Central memory CD4-positive, alpha-beta T cell (primary cell): Measurements from ENCODE around the gene STXBP4.
A peak's percentile ranks its signal among the peaks of the same experiment; 100 is the strongest.

Experiments used
- DNase-seq: peaks from one replicate; pipeline ENCODE4 v3.0.0; 2022

Gene STXBP4

DNA sequence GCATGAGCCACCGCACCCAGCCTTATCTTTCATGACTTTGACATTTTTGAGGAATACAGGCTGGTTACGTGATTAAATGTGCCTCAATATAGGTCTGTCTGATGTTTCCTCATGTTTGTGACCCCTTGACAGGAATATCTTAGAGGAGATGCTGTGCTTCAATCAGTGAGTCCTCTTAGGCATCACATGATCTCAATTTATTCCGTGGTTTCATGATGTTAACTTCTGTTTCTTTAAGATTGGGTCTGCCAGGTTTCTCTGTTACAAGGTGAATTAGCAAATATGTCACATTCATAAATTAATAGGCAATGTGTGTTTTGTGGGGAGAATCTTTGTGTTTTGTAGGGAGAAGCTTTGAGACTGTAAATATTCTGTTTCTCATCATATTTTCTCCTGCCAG, 3.3 kb downstream of the STXBP4 start:
- DNase-seq: no peak

GRCh38 chr17:54972406-54973138, 4.0 kb downstream of the STXBP4 start:
- DNase-seq: no peak

DNA sequence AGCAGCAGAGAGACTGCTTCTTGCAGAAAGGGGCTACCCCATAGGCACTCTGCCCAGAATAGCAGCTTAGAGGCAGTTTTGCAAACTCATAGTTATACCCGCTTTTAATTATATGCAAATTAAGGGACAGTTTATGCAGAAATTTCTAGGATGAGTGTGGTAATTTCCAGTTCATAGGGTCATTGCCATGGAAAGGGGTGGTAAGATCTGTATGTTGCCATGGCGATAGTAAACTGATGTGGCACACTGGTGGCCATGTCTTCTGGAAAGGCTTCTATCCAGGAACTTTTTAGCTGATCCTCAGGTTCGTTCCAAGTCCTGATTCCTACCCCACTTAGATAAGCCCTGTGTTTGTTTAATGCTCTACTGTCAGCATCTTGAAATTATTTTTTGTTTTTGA, 6.2 kb downstream of the STXBP4 start:
- DNase-seq: no peak

- DNase-seq: no peak
Observed at GRCh38 chr17:54976316-54976715, 7.8 kb downstream of the STXBP4 start.

- DNase-seq: no peak
Observed at GRCh38 chr17:54977744-54978143, 9.2 kb downstream of the STXBP4 start.

DNA sequence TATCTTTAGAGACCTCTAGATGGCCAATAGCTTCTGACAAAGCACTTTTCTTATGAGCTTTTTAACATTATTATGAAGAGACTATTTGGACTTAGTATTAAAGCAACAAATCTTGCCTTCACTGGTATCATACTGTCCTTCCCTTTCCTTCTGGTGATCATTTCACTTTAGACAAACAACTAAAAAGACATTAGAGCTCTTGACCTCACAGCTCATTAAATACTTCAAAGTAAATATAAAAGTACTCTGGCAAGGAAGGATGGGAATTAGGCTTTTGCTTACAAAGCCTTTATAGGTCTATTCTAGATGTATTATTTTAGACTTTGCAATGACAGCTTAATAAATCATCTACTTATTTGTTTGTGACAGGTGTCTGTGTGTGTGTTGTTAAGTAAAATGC, 11.1 kb downstream of the STXBP4 start:
- no peak for DNase-seq

DNA sequence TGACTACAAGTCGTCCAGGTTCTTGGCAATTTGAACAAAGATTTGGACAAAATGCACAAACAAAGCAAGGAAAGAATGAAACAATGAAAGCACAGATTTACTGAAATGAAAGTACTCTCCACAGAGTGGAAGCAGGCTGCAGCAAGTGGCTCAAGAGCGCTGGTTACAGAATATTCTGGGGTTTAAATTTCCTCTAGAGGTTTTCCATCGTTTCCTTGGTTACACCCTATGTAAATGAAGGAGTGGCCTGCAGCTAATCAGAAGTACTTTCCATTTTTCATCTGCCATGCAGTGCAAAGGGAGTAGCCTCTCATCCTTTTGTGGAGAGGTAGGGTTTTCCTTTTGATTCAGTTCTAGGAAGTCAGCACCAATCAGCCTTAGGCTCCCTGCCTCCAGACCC, 11.8 kb downstream of the STXBP4 start:
- no peak for DNase-seq

- DNase-seq: no peak
Observed at GRCh38 chr17:54982399-54982798, 13.8 kb downstream of the STXBP4 start.

DNA sequence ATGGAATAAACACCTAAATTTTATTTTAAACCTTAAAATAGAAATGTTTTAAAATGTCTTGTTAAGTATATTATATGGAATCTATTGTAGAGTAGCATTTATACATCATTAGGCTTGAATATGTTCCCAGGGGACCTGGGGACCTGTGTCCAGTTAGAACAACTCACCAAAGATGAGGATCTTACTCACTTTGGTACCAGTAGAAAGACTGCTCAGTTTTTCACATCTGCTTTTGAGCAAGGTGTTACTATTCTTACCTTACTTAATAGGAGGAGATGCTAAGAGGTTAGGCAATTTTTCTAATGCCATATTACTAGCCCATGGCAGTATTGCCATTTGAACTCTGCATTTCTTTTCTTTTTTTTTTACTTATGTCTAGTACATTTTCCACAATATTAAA, 14.7 kb downstream of the STXBP4 start:
- no peak for DNase-seq

- no peak for DNase-seq
Observed at GRCh38 chr17:54985476-54985875, 16.9 kb downstream of the STXBP4 start.

- DNase-seq: no peak
Observed at GRCh38 chr17:54990118-54990517, 21.6 kb downstream of the STXBP4 start.

DNA sequence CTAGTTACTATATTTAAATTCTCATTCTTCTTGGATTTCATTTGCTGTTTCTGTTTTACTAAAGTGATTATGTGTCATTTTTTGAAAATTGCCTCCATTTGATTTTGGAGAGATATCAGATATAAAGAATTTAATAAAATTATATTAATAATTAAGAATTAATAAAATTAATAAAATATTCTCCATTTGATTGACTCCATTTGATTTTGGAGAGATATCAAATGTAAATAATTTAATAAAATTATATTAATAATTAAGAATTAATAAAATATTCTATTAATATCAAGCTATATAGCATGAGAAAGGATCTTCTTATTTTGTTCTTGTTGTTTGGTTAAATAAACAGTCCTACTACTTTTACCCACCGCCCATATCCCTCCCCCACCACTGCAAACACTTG, 23.0 kb downstream of the STXBP4 start:
- DNase-seq: no peak

DNA sequence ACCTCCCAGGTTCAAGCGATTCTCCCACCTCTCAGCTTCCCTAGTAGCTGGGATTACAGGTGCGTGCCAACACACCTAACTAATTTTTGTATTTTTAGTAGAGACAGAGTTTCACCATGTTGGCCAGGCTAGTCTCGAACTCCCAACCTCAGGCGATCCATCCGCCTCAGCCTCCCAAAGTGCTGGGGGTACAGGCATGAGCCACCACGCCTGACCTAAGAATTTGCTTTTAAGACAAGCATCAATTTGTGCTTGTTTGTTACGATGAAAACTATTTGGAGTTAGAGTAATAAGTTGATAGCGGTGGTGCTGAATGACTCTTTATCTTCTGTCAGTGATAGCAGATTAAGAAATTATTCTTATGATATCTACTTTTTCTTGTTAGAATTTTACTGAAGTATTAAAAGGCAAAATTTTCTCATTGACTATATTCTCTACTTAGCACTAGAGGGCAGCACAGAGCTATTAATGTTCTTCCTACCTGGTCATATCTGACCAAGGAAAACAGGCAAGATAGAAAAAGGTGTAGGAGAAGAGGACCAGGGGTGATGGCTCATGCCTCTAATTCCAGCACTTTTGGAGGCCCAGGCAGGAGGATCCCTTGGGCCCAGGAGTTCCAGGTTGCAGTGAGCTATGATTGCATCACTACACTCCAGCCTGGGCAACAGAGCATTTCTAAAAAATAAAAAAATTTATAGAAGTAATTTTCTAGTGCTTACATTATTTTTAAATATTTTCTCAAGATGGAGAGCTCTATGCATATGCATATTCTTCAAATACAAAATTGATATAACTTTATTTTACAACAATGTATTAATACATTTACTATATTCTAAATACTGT, 24.5 kb downstream of the STXBP4 start:
- DNase-seq: peak; percentile 49

- DNase-seq: no peak
Observed at GRCh38 chr17:54996441-54996840, 27.9 kb downstream of the STXBP4 start.

DNA sequence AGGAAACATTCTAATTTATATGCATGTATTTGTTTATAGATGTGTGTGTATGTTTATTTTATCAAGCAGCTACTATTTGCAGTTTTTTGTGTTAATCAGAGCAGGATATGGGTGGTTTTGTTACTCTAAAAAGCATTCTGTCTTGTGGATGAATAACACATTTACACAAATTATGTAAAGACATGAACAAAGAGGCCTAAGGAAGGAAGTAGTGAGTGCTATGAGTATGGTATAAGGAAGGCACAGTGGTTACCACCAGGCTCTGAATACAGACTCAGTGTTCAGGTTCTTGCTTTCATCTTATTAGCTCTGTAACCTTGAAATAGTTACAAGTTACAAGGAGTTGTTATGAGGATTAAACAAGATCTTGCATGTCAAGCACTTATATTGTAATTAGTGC, 33.9 kb downstream of the STXBP4 start:
- DNase-seq: no peak

GRCh38 chr17:55004484-55004883, 35.9 kb downstream of the STXBP4 start:
- no peak for DNase-seq

- no peak for DNase-seq
Observed at GRCh38 chr17:55005520-55005919, 37.0 kb downstream of the STXBP4 start.

DNA sequence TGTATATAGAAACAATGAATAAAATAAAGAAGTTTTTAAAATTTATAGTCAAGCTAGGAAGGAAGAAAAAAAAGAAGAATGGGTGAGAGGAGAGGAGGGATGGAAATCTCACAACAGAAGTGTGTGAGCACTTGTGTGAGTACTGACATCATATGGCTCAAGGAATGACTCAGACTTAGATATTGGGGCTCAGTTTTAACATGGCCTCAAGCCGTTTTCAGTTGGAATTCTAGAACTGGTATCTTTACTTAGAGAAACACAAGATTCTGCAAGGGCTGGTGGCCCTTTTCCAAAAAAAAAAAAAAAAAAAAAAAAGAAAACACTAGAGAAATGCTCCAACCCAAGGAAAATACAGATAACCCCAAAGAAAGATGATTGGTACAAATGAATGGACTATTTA, 55.1 kb downstream of the STXBP4 start:
- no peak for DNase-seq

- DNase-seq: no peak
Observed at GRCh38 chr17:55037828-55038227, 69.3 kb downstream of the STXBP4 start.

DNA sequence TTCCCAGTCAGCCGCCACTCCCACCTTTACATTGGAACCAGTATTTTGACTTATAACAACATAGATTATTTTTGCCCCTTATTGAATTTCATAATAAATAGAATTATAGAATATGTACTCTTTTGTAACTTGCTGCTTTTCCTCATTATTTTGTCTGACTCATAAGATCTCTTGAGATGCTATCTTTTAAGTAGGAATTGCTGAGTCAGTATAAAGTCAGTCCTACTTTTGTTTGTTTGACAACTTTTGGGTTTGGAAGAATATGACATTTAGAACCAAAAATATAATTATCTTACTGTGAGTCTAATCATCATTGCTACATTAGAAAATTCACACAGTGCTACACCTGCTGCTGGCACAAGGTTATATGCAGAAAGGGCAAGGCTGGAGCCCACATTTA, 69.7 kb downstream of the STXBP4 start:
- no peak for DNase-seq

GRCh38 chr17:55040611-55041010, 72.0 kb downstream of the STXBP4 start:
- no peak for DNase-seq

GRCh38 chr17:55053855-55054254, 85.3 kb downstream of the STXBP4 start:
- DNase-seq: no peak

GRCh38 chr17:55054429-55054828, 85.9 kb downstream of the STXBP4 start:
- no peak for DNase-seq

DNA sequence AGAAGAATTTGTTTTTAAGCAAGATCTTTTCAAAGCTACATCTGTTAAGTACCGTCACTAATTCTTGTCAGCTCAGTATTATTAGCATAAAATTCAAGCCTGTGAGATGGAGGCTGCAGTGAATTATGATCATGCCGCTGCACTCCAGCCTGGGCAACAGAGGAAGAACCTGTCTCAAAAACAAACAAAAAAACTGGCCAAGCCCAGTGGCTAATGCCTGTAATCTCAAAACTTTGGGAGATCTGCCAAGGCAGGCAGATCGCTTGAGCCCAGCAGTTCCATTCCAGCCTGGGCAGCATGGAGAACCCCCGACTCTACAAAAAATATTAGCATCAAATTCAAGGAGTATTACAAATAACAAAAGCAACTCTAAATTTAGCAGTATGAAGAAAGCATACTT, 88.0 kb downstream of the STXBP4 start:
- no peak for DNase-seq
